Neural cell (in vitro differentiated cells): ENCODE data around the gene MALRD1. TPM values are rescaled to one million over a fixed set of nuclear protein-coding genes. Genes with fewer than 3 reads are reported as not detected.

Source experiments
- H2AFZ ChIP-seq: fragments of 200-600, 300-800 bp; sonication (generic), shearing (Covaris generic); 2 replicates; pipeline ENCODE4 v1.6.0; 2014; ENCODE audit warnings: low read depth, mild to moderate bottlenecking, antibody characterized with exemption, low read length, moderate library complexity
- H3F3A ChIP-seq: fragments of 200-600 bp; shearing (Covaris generic); 2 replicates; pipeline ENCODE4 v1.6.1; 2016; ENCODE audit warnings: mild to moderate bottlenecking, moderate library complexity, mixed read lengths, antibody characterized with exemption, low read length; ENCODE audit not compliant: insufficient read depth, poor library complexity, severe bottlenecking
- H3K27ac ChIP-seq: fragments of 200-600, 300-800 bp; sonication (generic), shearing (Covaris generic); 2 replicates; pipeline ENCODE4 v1.5.1; 2014; ENCODE audit warnings: mild to moderate bottlenecking, low read length, moderate library complexity
- H3K27me3 ChIP-seq: fragments of 300-800, 200-600 bp; sonication (generic), shearing (Covaris generic); 2 replicates; pipeline ENCODE4 v1.6.0; 2014; ENCODE audit warnings: mild to moderate bottlenecking, low read depth, low read length, moderate library complexity; ENCODE audit not compliant: insufficient read depth
- H3K36me3 ChIP-seq: fragments of 300-800, 200-600 bp; sonication (generic), shearing (Covaris generic); 2 replicates; pipeline ENCODE4 v1.5.1; 2014; ENCODE audit warnings: mild to moderate bottlenecking, antibody characterized with exemption, low read length, moderate library complexity; ENCODE audit not compliant: insufficient read depth
- H3K4me2 ChIP-seq: fragments of 300-800, 200-600 bp; sonication (generic), shearing (Covaris generic); 2 replicates; pipeline ENCODE4 v1.6.0; 2014; ENCODE audit warnings: mild to moderate bottlenecking, low read length
- H3K4me3 ChIP-seq: fragments of 300-800, 200-600 bp; sonication (generic), shearing (Covaris generic); 2 replicates; pipeline ENCODE4 v1.5.1; 2014; ENCODE audit warnings: mild to moderate bottlenecking, low read length, moderate library complexity
- H3K79me2 ChIP-seq: fragments of 200-600 bp; shearing (Covaris generic); replicated peaks from 2 replicates; pipeline ENCODE4 v1.6.0; 2014; ENCODE audit warnings: mild to moderate bottlenecking, low read length, moderate library complexity; ENCODE audit not compliant: insufficient read depth
- H3K9ac ChIP-seq: fragments of 300-800, 200-600 bp; sonication (generic), shearing (Covaris generic); 2 replicates; pipeline ENCODE4 v1.6.1; 2016; ENCODE audit warnings: mild to moderate bottlenecking, low read length, mixed read lengths
- H3K9me2 ChIP-seq: fragments of 200-600 bp; shearing (Covaris generic); 2 replicates; pipeline ENCODE4 v1.6.1; 2016; ENCODE audit warnings: mild to moderate bottlenecking, low read length, mixed read lengths; ENCODE audit not compliant: insufficient read depth
- H3K9me3 ChIP-seq: fragments of 200-600, 300-800 bp; sonication (generic), shearing (Covaris generic); 2 replicates; pipeline ENCODE4 v1.6.1; 2016; ENCODE audit warnings: mild to moderate bottlenecking, mixed run types, low read length, moderate library complexity, mixed read lengths
- H4K20me1 ChIP-seq: fragments of 200-600 bp; shearing (Covaris generic); 2 replicates; pipeline ENCODE4 v1.6.1; 2016; ENCODE audit warnings: mild to moderate bottlenecking, mixed run types; ENCODE audit not compliant: insufficient read depth
- CTCF ChIP-seq: fragments of 450-650 bp; IDR thresholded peaks from 2 replicates; pipeline ENCODE4 v1.5.1; 2014; ENCODE audit warnings: antibody characterized with exemption, mild to moderate bottlenecking, moderate library complexity; ENCODE audit not compliant: poor library complexity, severe bottlenecking
- EP300 ChIP-seq: fragments of 450-650 bp; conservative IDR thresholded peaks from 2 replicates; pipeline ENCODE4 v1.6.1; 2014; ENCODE audit warnings: antibody characterized with exemption, mild to moderate bottlenecking, moderate library complexity; ENCODE audit not compliant: poor library complexity, severe bottlenecking
- EZH2 ChIP-seq: fragments of 200-600, 300-800 bp; shearing (Covaris generic), sonication (generic); IDR thresholded peaks from 2 replicates; pipeline ENCODE4 v1.6.1; 2014; ENCODE audit warnings: antibody characterized with exemption, low read length, borderline replicate concordance, mild to moderate bottlenecking; ENCODE audit not compliant: insufficient read depth, poor library complexity, severe bottlenecking
- MXI1 ChIP-seq: fragments of 450-650 bp; conservative IDR thresholded peaks from 2 replicates; pipeline ENCODE4 v1.6.1; 2014; ENCODE audit warnings: antibody characterized with exemption, mild to moderate bottlenecking; ENCODE audit not compliant: poor library complexity, severe bottlenecking
- POLR2AphosphoS5 ChIP-seq: IDR thresholded peaks from 2 replicates; pipeline ENCODE4 v1.6.1; 2012
- RAD21 ChIP-seq: fragments of 450-650 bp; conservative IDR thresholded peaks from 2 replicates; pipeline ENCODE4 v1.6.1; 2014; ENCODE audit warnings: antibody characterized with exemption, mild to moderate bottlenecking, moderate library complexity
- REST ChIP-seq: IDR thresholded peaks from 2 replicates; pipeline ENCODE4 v1.6.1; 2012; ENCODE audit warnings: borderline replicate concordance
- SMC3 ChIP-seq: fragments of 450-650 bp; conservative IDR thresholded peaks from 2 replicates; pipeline ENCODE4 v1.6.1; 2014; ENCODE audit warnings: antibody characterized with exemption, mild to moderate bottlenecking, moderate library complexity; ENCODE audit not compliant: poor library complexity
- TAF1 ChIP-seq: IDR thresholded peaks from 2 replicates; pipeline ENCODE4 v1.6.1; 2012; ENCODE audit warnings: low read depth
- polyA plus RNA-seq: library from polyadenylated mRNA; depleted of rRNA; stranded (reverse); fragments of >200 nt; gene quantifications from 2 replicates; pipeline ENCODE4 v1.2.3, GENCODE V29; 2014

The MALRD1 gene
- polyA plus RNA-seq, 1 donor from 2014 or later: 0.21 TPM

- H3K36me3 ChIP-seq: no peaks in the 10 kb centered on the region
- no peaks in the 10 kb centered on the region for H3K27me3 ChIP-seq
- H3K9me3 ChIP-seq: no peaks in the 10 kb centered on the region
- H3F3A ChIP-seq: no peaks in the 10 kb centered on the region
- no peak overlapping the region for H3K4me2 ChIP-seq
- no peak overlapping the region for H2AFZ ChIP-seq
- H3K79me2 ChIP-seq: no peaks in the 10 kb centered on the region
- no peaks in the 10 kb centered on the region for H4K20me1 ChIP-seq
- no peak for TF ChIP-seq EZH2
- TF ChIP-seq SMC3: no peak
- no peak for TF ChIP-seq TAF1
- no peak for TF ChIP-seq REST
- no peak for TF ChIP-seq CTCF
- no peak for TF ChIP-seq MXI1
- no peak for TF ChIP-seq RAD21
- TF ChIP-seq EP300: no peak
- TF ChIP-seq POLR2AphosphoS5: no peak
- no peak overlapping the region for H3K27ac ChIP-seq
- H3K9ac ChIP-seq: no peak overlapping the region
- no peaks in the 10 kb centered on the region for H3K9me2 ChIP-seq
- no peak overlapping the region for H3K4me3 ChIP-seq
Observed at GRCh38 chr10:19488592-19489280, 440.1 kb downstream of the MALRD1 start.

GRCh38 chr10:19491166-19491565 lies 442.6 kb downstream of the MALRD1 start:
- H3K9me3 ChIP-seq: no peaks in the 10 kb centered on the region
- no peaks in the 10 kb centered on the region for H3K27me3 ChIP-seq
- H2AFZ ChIP-seq: no peak overlapping the region
- H3K4me2 ChIP-seq: no peak overlapping the region
- no peak overlapping the region for H3K4me3 ChIP-seq
- H3K27ac ChIP-seq: no peak overlapping the region
- H3F3A ChIP-seq: no peaks in the 10 kb centered on the region
- no peak overlapping the region for H3K9ac ChIP-seq
- H4K20me1 ChIP-seq: no peaks in the 10 kb centered on the region
- H3K79me2 ChIP-seq: no peaks in the 10 kb centered on the region
- no peaks in the 10 kb centered on the region for H3K9me2 ChIP-seq
- no peak for TF ChIP-seq EP300
- no peak for TF ChIP-seq SMC3
- TF ChIP-seq CTCF: no peak
- no peak for TF ChIP-seq MXI1
- no peak for TF ChIP-seq EZH2
- TF ChIP-seq TAF1: no peak
- TF ChIP-seq RAD21: no peak
- no peak for TF ChIP-seq REST
- no peak for TF ChIP-seq POLR2AphosphoS5
- H3K36me3 ChIP-seq: no peaks in the 10 kb centered on the region
